ENCODE data around the gene ADGRV1.

The ADGRV1 gene

GRCh38 chr5:90561766-90562165 lies 3.2 kb downstream of the ADGRV1 start:
- no peak for TF ChIP-seq CTCF (conservative IDR thresholded peaks at IDR 0.05; ENCODE audit: low read depth, low read length)
- H3K4me3 ChIP-seq (ENCODE audit: low read length) = no peak overlapping the region
- DNase-seq (ENCODE audit: low read depth) = no peak

- H3K4me3 ChIP-seq (ENCODE audit: low read length) = no peak overlapping the region
- TF ChIP-seq CTCF (conservative IDR thresholded peaks at IDR 0.05; ENCODE audit: low read depth, low read length) = no peak
Measured at GRCh38 chr5:90562341-90562740, 3.7 kb downstream of the ADGRV1 start.

GRCh38 chr5:90563108-90563507 lies 4.5 kb downstream of the ADGRV1 start:
- TF ChIP-seq CTCF (conservative IDR thresholded peaks at IDR 0.05; ENCODE audit: low read depth, low read length) = no peak
- no peak for DNase-seq (ENCODE audit: low read depth)
- no peak overlapping the region for H3K4me3 ChIP-seq (ENCODE audit: low read length)

More at GRCh38 chr5:90562341-90562740, 3.7 kb downstream of the ADGRV1 start:
- no peak for DNase-seq (ENCODE audit: low read depth)

- DNase-seq (ENCODE audit: low read depth) = no peak
- no peak overlapping the region for H3K4me3 ChIP-seq (ENCODE audit: low read length)
- no peak for TF ChIP-seq CTCF (conservative IDR thresholded peaks at IDR 0.05; ENCODE audit: low read depth, low read length)
Measured at GRCh38 chr5:90565491-90565890, 6.9 kb downstream of the ADGRV1 start.

GRCh38 chr5:90569084-90569483 lies 10.5 kb downstream of the ADGRV1 start:
- TF ChIP-seq CTCF (conservative IDR thresholded peaks at IDR 0.05; ENCODE audit: low read depth, low read length) = no peak
- no peak for DNase-seq (ENCODE audit: low read depth)
- no peak overlapping the region for H3K4me3 ChIP-seq (ENCODE audit: low read length)

GRCh38 chr5:90570034-90570433 lies 11.4 kb downstream of the ADGRV1 start:
- DNase-seq (ENCODE audit: low read depth) = no peak
- no peak for TF ChIP-seq CTCF (conservative IDR thresholded peaks at IDR 0.05; ENCODE audit: low read depth, low read length)

GRCh38 chr5:90571147-90571773 lies 12.7 kb downstream of the ADGRV1 start:
- TF ChIP-seq CTCF (conservative IDR thresholded peaks at IDR 0.05; ENCODE audit: low read depth, low read length) = no peak
- no peak overlapping the region for H3K4me3 ChIP-seq (ENCODE audit: low read length)
- no peak for DNase-seq (ENCODE audit: low read depth)

More at GRCh38 chr5:90570034-90570433, 11.4 kb downstream of the ADGRV1 start:
- no peak overlapping the region for H3K4me3 ChIP-seq (ENCODE audit: low read length)

All from retinal pigment epithelial cell (primary cell).